ENCODE data around the gene LEPR.

- no peak for TF ChIP-seq EZH2phosphoT487 (IDR thresholded peaks at IDR 0.05; ENCODE audit: low read length)
- TF ChIP-seq, protein P1, sequence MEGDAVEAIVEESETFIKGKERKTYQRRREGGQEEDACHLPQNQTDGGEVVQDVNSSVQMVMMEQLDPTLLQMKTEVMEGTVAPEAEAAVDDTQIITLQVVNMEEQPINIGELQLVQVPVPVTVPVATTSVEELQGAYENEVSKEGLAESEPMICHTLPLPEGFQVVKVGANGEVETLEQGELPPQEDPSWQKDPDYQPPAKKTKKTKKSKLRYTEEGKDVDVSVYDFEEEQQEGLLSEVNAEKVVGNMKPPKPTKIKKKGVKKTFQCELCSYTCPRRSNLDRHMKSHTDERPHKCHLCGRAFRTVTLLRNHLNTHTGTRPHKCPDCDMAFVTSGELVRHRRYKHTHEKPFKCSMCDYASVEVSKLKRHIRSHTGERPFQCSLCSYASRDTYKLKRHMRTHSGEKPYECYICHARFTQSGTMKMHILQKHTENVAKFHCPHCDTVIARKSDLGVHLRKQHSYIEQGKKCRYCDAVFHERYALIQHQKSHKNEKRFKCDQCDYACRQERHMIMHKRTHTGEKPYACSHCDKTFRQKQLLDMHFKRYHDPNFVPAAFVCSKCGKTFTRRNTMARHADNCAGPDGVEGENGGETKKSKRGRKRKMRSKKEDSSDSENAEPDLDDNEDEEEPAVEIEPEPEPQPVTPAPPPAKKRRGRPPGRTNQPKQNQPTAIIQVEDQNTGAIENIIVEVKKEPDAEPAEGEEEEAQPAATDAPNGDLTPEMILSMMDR (IDR thresholded peaks at IDR 0.05; ENCODE audit: low read length) = no peak
Observed at GRCh38 chr1:65392497-65392896, 28.0 kb upstream of the LEPR start.
